Large intestine (tissue), 12 donors: Measurements from ENCODE around the gene NBPF12. TPM values are rescaled to one million over a fixed set of nuclear protein-coding genes. Genes with fewer than 3 reads are reported as not detected.
"Not testable (repeated sequence)": the region's sequence is repeated elsewhere in the genome, so short reads cannot be mapped to it uniquely, and the experiment has no call there.

ENCODE experiments used
- DNase-seq, 2 donors: peaks; one replicate each; pipeline versions ENCODE4 v3.0.0 to v3.0.0-alpha.2; 2013
- H3K27ac ChIP-seq: one replicate; pipeline ENCODE4 v1.5.1; 2013; ENCODE audit warnings: low read length
- H3K27me3 ChIP-seq: 2 replicates; pipeline ENCODE4 v1.6.1; 2013; ENCODE audit warnings: low read length; ENCODE audit not compliant: control insufficient read depth, insufficient read depth
- H3K36me3 ChIP-seq: 2 replicates; pipeline ENCODE4 v1.6.1; 2013; ENCODE audit warnings: low read length; ENCODE audit not compliant: control insufficient read depth, insufficient read depth
- H3K4me1 ChIP-seq: one replicate; pipeline ENCODE4 v1.6.1; 2013; ENCODE audit warnings: low read length; ENCODE audit not compliant: control insufficient read depth, insufficient read depth
- H3K4me3 ChIP-seq: one replicate; pipeline ENCODE4 v1.5.1; 2013; ENCODE audit warnings: low read length
- H3K9me3 ChIP-seq: one replicate; pipeline ENCODE4 v1.6.1; 2013; ENCODE audit warnings: mild to moderate bottlenecking, low read depth, low read length, moderate library complexity; ENCODE audit not compliant: control insufficient read depth
- WGBS: methylation state at CpG from one replicate; pipeline ENCODE4 v1.1.5; 2013; ENCODE audit warnings: low lambda C conversion rate; ENCODE audit not compliant: insufficient coverage; 5-methylcytosine and 5-hydroxymethylcytosine counted together
- long read RNA-seq, 11 donors: transcript quantifications; one replicate each; lab custom pipeline, GENCODE V29; 2026
- polyA plus RNA-seq: library from polyadenylated mRNA; unstranded; fragments of 120-200 nt; gene quantifications from one replicate; pipeline ENCODE4 v1.2.1, GENCODE V29; 2013

NBPF12 gene, protein sequence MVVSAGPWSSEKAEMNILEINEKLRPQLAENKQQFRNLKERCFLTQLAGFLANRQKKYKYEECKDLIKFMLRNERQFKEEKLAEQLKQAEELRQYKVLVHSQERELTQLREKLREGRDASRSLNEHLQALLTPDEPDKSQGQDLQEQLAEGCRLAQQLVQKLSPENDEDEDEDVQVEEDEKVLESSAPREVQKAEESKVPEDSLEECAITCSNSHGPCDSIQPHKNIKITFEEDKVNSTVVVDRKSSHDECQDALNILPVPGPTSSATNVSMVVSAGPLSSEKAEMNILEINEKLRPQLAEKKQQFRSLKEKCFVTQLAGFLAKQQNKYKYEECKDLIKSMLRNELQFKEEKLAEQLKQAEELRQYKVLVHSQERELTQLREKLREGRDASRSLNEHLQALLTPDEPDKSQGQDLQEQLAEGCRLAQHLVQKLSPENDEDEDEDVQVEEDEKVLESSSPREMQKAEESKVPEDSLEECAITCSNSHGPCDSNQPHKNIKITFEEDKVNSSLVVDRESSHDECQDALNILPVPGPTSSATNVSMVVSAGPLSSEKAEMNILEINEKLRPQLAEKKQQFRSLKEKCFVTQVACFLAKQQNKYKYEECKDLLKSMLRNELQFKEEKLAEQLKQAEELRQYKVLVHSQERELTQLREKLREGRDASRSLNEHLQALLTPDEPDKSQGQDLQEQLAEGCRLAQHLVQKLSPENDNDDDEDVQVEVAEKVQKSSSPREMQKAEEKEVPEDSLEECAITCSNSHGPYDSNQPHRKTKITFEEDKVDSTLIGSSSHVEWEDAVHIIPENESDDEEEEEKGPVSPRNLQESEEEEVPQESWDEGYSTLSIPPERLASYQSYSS (N-terminal part only)
- 17.5 TPM for polyA plus RNA-seq
- long read RNA-seq, donor 1 = 0 reads
- long read RNA-seq, donor 2 = 0 reads
- long read RNA-seq, donor 3 = 0 reads
- long read RNA-seq, donor 4 = 0 reads
- long read RNA-seq, donor 5 = 0 reads
- long read RNA-seq, donor 6 = 0 reads
- long read RNA-seq, donor 7 = 0 reads
- long read RNA-seq, donor 8 = 0 reads
- long read RNA-seq, donor 9 = 0 reads
- long read RNA-seq, donor 10 = 0 reads
- long read RNA-seq, donor 11 = 0 reads

DNA sequence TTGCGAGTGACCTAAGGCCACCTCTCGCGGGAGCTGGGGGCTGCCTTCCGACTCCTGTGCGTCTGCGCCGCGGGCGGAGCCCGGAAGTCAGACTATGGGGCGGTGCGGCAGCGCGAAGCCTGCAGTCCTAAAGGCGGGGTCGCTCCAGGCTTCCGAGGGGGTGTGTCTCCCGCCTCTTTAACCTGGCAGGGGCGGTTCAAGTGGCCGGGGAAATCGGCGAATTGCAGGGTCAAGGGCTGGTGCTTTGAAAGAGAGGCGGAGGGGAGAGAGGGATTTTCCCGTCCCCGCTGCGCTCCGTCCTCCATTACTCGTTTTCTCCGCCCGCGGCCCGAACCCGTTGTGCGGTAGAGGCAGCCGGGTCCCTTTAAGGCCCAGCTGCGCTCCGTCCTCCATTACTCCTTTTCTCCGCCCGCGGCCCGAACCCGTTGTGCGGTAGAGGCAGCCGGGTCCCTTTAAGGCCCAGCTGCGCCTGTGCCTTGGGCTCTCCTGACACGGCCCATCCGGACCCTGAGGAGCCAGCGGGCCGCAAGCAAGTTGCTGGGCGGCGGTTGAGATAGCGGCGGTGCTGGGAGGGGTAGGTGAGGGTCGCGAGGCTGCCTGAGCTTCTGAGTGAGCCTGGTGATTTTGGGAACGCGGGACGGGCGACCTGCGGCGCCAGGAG, at the start of gene NBPF12:
Gene NBPF12 (plus strand): TSS at position 83 of the 661 bp plus-strand sequence. CDS start 21,820 bp downstream, outside the sequence.
- Histone ChIP-seq H3K4me3 (peak within 1 kb of the TSS; percentile 75), H3K27ac (peak within 1 kb of the TSS; percentile 75)
- whole genome bisulfite sequencing = no CpG with 5 or more reads among the region's 61 CpGs
- peak; percentile 57 to 88 for DNase-seq
- H3K4me1 ChIP-seq, H3K27me3 ChIP-seq, H3K36me3 ChIP-seq, H3K9me3 ChIP-seq: not testable (repeated sequence)

DNA sequence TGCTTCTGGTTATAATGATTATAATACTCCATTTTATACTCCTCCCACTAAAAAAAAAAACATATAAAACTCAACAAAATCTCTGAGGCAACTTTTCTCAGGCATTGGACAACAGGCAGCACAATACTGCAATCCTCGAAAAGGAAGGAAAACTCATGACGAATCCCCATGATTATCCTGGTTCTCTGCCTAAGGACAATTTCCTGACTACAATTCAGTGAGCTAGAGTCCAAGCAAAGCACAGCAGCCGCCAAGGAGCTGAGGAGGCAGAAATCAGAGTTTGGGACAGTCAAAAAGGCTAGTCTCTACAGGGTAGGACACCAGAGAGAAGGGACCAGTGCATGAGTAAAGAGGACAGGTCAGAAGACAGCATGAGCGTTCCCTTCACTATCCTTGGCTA, 46.8 kb upstream of the NBPF12 start:
- DNase-seq, H3K27me3 ChIP-seq, H3K4me1 ChIP-seq, H3K9me3 ChIP-seq, H3K4me3 ChIP-seq, H3K27ac ChIP-seq, H3K36me3 ChIP-seq: not testable (repeated sequence)
- WGBS = no CpG with 5 or more reads among the region's 4 CpGs

DNA sequence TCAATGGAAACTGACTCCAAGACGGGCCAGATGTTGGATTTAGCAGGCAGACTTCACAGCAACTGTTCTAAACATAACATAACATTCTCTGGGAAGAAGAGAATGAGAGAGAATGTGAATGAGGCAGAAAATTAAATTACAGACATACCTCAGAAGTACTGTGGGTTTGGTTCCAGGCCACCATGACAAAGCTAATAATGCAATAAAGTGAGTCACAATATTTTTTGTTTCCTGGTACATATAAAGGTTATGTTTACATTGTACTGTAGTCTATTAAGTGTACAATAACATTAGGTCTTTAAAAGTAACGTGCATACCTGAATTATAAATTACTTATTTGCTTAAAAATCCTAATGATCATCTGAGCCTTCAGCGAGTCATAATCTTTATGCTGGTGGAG, 45.8 kb upstream of the NBPF12 start:
- not testable (repeated sequence) for H3K27ac ChIP-seq, H3K36me3 ChIP-seq, H3K4me3 ChIP-seq, DNase-seq, H3K4me1 ChIP-seq, H3K27me3 ChIP-seq, H3K9me3 ChIP-seq
- WGBS = no CpG with 5 or more reads among the region's 3 CpGs

DNA sequence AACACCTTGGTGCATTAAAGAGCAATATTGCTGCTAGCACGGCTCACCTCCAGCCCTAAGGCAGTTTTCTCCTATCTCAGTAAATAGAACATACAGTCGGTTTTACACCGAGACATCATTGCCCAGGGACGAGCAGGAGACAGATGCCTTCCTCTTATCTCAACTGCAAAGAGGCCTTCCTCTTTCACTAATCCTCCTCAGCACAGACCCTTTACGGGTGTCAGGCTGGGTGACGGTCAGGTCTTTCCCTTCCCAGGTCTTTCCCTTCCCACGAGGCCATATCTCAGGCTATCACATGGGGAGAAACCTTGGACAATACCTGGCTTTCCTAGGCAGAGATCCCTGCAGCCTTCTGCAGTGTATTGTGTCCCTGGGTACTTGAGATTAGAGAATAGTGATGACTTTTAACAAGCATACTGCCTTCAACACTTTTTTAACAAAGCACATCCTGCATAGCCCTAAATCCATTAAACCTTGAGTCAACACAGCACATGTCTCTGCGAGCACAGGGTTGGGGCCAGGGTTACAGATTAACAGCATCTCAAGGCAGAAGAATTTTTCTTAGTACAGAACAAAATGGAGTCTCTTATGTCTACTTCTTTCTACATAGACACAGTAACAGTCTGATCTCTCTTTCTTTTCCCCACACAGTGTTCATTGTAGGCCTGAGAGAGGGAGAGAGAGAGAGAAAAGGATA, 30.4 kb upstream of the NBPF12 start:
- not testable (repeated sequence) for H3K36me3 ChIP-seq, H3K4me1 ChIP-seq, H3K9me3 ChIP-seq, DNase-seq, H3K27ac ChIP-seq, H3K27me3 ChIP-seq, H3K4me3 ChIP-seq
- no CpG with 5 or more reads among the region's 8 CpGs for WGBS

DNA sequence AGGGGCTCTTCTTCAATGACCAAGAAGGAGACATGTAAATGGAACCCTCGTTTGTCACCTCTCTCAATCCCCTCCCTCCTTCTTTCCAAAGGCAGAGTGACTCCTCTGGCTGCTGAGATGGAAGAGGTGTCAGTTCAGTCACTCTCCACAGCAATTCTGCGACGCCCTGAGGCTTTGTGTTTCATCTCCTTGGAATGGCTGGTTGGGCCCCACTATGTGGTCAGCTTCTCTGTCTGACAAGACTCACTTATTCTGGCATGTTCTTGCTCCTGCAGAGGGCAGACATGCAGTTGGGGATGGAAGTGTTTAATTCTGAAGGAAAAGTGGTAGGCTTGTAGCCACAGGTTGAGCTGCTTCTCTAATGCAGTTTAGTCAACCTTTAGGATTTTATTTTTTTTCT, 25.1 kb upstream of the NBPF12 start:
- WGBS = no CpG with 5 or more reads among the region's 3 CpGs

DNA sequence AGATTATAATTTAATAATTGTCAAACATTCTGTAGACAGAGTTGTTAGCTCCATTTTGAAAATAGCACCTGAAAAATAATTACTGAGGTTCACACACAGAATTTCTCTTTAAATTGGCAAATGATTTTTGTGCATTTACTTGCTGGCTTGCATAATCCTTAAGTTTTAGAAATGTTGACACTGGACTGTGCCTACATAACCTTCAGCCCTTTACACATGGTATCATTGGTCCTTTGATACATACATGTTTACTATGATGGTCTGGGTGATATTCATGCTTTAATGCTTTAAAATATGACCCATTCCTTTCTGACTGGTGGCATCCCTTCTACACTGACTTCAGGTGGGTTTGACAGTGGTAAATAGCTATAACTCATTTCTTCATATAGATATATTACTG, 17.3 kb upstream of the NBPF12 start:
- H3K9me3 ChIP-seq, H3K27ac ChIP-seq, H3K4me1 ChIP-seq, H3K36me3 ChIP-seq, H3K27me3 ChIP-seq, H3K4me3 ChIP-seq, DNase-seq: not testable (repeated sequence)

More for the DNA sequence above, 25.1 kb upstream of the NBPF12 start:
- not testable (repeated sequence) for H3K36me3 ChIP-seq, H3K27me3 ChIP-seq, H3K27ac ChIP-seq, H3K4me3 ChIP-seq, DNase-seq, H3K9me3 ChIP-seq, H3K4me1 ChIP-seq

DNA sequence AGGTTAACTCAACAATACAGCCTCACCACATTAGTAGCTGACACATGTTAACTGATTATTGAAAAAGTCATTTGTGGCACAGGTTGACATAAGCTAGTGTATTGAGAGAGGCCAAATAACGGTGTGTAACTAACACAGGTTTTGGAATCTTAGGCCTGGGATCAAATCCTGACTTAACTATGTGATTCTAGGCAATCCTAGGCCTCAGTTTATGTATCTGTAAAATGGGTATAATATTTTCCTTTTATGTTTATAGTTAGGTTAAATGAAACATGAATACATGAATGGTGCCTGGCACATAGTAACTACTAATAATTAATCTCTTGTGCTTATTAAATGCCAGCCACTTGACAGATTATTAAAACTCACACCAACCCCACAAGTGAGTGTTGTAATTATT, 15.5 kb upstream of the NBPF12 start:
- H3K27me3 ChIP-seq, H3K36me3 ChIP-seq, H3K27ac ChIP-seq, H3K4me3 ChIP-seq, DNase-seq, H3K9me3 ChIP-seq, H3K4me1 ChIP-seq: not testable (repeated sequence)
- no CpG with 5 or more reads among the region's 1 CpG for WGBS

DNA sequence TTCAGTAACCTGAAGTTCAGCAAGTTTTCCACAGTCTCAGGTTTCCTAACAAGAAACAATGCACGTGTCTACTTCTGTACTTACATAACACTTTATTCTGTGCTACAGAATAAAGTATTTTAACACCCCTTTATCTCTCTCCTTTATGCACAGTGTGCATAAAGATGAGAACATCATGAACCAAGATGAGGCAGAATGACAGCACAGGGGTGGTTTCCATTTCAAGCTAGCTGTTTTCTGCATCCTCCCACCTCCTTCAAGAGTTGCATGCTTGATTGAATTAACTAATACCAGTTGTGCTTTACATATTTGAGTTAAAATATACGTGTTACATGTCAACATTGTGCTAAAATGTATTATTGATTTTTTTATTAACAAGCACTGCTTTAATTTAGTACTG, 14.0 kb upstream of the NBPF12 start:
- DNase-seq, H3K27me3 ChIP-seq, H3K4me1 ChIP-seq, H3K4me3 ChIP-seq, H3K36me3 ChIP-seq, H3K27ac ChIP-seq, H3K9me3 ChIP-seq: not testable (repeated sequence)
- WGBS = no CpG with 5 or more reads among the region's 2 CpGs

DNA sequence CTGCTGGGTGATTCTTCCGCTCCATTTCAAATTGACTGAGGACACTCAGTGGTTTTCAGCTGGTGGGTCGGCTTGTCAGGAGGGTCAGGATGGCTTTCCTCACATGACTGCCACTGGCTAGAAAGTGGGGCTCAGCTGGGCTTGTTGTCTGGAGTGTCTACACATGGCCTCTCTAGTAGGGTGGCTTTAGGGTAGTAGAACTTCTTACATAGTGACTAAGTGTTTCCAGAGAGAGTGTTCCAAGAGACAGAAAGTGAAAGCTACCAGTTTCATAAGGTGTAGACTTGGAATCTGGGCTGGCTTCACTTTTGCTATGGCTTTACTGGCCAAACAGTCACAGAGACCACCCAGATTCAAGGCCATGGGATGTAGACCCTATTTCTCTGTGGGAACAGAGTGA, 11.7 kb upstream of the NBPF12 start:
- H3K9me3 ChIP-seq, H3K27me3 ChIP-seq, H3K4me1 ChIP-seq, DNase-seq, H3K4me3 ChIP-seq, H3K27ac ChIP-seq, H3K36me3 ChIP-seq: not testable (repeated sequence)
- no CpG with 5 or more reads among the region's 2 CpGs for WGBS

DNA sequence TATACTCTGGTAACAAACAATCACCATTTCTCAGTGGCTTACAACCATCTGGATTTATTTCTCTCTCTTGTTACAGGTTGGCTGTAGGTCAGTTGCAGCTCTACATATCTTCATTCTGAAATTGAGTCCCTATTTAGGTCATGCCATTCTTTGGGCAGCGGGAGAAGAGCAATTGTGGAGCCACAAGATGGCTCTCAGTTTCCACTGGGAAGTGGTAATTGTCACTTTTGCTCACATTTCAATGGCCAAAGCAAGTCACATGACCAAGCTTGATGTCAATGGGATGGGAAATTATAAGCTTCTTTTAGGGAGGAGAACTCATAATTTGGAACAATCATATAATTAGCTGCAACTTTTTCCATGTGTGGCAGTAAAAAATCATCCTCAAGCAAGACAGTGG, 7.9 kb upstream of the NBPF12 start:
- not testable (repeated sequence) for H3K4me1 ChIP-seq, H3K4me3 ChIP-seq, H3K36me3 ChIP-seq, H3K9me3 ChIP-seq, H3K27me3 ChIP-seq, DNase-seq, H3K27ac ChIP-seq
- WGBS = no CpG with 5 or more reads among the region's 1 CpG
